ENCODE results near the gene TEX48. TPM values are rescaled to one million over a fixed set of nuclear protein-coding genes. Genes with fewer than 3 reads are reported as not detected.

Gene TEX48, protein sequence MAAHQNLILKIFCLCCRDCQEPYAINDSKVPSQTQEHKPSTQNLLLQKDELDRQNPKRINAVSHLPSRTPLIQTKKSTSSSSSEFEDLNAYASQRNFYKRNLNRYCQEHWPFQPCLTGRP
- total RNA-seq (2022; extraction: Qiagen RNA extraction): not detected in 5 replicates

DNA sequence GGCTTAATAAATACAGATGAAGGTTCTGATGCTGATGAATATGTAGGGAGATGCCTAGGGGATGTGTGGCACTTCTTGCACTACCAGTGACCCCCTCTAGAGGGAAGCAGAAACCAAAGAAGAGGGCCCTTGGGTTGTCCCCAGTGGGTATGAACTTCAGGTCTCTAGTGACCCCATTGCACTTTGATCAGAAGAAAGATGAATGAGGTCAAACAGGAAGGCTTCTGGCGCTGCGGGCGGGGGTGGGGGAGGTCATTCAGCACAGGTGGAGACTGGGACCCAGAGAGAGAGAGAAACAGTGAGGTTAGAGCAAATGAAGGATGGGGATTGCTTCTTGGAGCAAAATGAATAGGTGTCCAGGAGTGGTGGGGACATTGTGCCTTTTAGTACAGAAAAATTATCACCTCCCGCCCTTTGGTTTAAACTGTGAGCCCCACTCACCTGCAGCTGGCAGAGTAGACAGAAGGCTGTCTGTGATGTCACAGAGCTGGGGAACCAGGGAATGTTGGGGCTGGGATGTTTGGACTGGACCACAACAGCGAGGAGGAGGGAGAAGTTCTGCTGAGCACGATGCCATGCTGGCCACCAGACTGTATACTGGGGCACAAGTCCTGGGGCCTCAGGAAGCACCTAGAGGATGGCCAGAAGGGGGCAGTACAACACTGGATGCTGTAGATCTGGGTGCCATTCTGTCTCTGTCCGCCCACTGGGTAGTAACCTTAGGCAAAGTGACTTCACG, at the start of gene TEX48:
TSS of gene TEX48 (minus strand) at position 599 of the 739 bp plus-strand sequence. CDS start 10,469 bp downstream, outside the sequence.

DNA sequence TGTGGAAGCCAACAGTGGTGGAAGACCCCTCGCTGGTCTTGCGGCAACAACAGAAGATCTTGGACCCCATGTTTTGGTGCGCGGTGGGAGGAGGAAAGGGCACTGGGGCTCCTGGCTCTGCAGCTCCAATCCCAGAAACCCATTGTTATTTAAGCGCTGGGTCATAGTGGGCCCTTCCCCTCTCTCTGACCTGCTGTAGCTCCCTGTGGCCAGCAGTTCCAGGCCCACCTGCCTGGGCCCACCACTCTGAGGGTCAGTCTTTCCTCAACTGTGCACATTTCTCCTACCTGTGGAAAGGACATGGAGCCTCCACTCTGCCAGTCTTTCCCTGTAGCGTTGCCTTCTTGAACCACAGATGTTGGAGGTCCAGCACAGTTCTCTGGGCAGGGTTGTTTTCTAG, 24.3 kb downstream of the TEX48 start, which contains the start of gene TEX53:
TSS of gene TEX53 (minus strand) at position 101 of the 400 bp plus-strand sequence. CDS start at position 70, 31 bp downstream.

Other genes with a start within 250 kb of the TEX48 start
- gene WHRN, start 176.7 kb downstream of the TEX48 start, total RNA-seq (2022; extraction: Qiagen RNA extraction): 5.6 to 7.9 TPM (median 7.8 TPM) in 5 replicates
- gene ATP6V1G1, start 94.4 kb downstream of the TEX48 start, total RNA-seq (2022; extraction: Qiagen RNA extraction): 108 to 141 TPM (median 115 TPM) in 5 replicates
- 10.7 to 12.3 TPM (median 11.6 TPM) in 5 replicates for gene TMEM268, start 70.9 kb downstream of the TEX48 start, total RNA-seq (2022; extraction: Qiagen RNA extraction)
- not detected in 5 replicates for gene TEX53, start 24.4 kb downstream of the TEX48 start, total RNA-seq (2022; extraction: Qiagen RNA extraction)
- 0.03 to 0.12 TPM (median 0.07 TPM) in 5 replicates for gene TNFSF15, start 123.8 kb upstream of the TEX48 start, total RNA-seq (2022; extraction: Qiagen RNA extraction)
- not detected in 5 replicates for gene TNFSF8, start 248.4 kb upstream of the TEX48 start, total RNA-seq (2022; extraction: Qiagen RNA extraction)